GM23338 (cell line): ENCODE data around the gene MARCHF3. TPM values are rescaled to one million over a fixed set of nuclear protein-coding genes. Genes with fewer than 3 reads are reported as not detected.

Source experiments
- ATAC-seq: fragments of 200-7000 bp; cut with Tn5 transposase; 3 replicates; pipeline ENCODE4 v1.9.1; 2020
- DNase-seq: peaks from one replicate; pipeline ENCODE4 v3.0.0-alpha.2; 2015; ENCODE audit warnings: low spot score
- H2AFZ ChIP-seq: fragments of 200-600 bp; sonication (generic); 2 replicates; pipeline ENCODE4 v1.8.0; 2016; ENCODE audit warnings: antibody characterized with exemption, mild to moderate bottlenecking, moderate library complexity
- H3F3A ChIP-seq: fragments of 200-600 bp; sonication (generic); replicated peaks from 2 replicates; pipeline ENCODE4 v1.8.0; 2017; ENCODE audit warnings: antibody characterized with exemption, mixed run types, low read depth
- H3K27ac ChIP-seq: fragments of 200-600 bp; sonication (generic); 2 replicates; pipeline ENCODE4 v1.6.1; 2016; ENCODE audit warnings: low read depth
- H3K27me3 ChIP-seq: fragments of 200-600 bp; sonication (generic); 2 replicates; pipeline ENCODE4 v1.8.0; 2016; ENCODE audit warnings: mild to moderate bottlenecking, mixed run types, moderate library complexity; ENCODE audit not compliant: insufficient read depth
- H3K36me3 ChIP-seq: fragments of 200-600 bp; sonication (generic); 2 replicates; pipeline ENCODE4 v1.8.0; 2016; ENCODE audit warnings: mild to moderate bottlenecking; ENCODE audit not compliant: insufficient read depth
- H3K4me1 ChIP-seq: fragments of 200-600 bp; sonication (generic); 2 replicates; pipeline ENCODE4 v1.8.0; 2016; ENCODE audit warnings: mild to moderate bottlenecking, moderate library complexity; ENCODE audit not compliant: insufficient read depth
- H3K4me2 ChIP-seq: fragments of 200-600 bp; sonication (generic); 2 replicates; pipeline ENCODE4 v1.7.1; 2017; ENCODE audit warnings: mixed run types
- H3K4me3 ChIP-seq: fragments of 200-600 bp; sonication (generic); 2 replicates; pipeline ENCODE4 v1.6.1; 2016; ENCODE audit warnings: mixed run types
- H3K79me2 ChIP-seq: fragments of 200-600 bp; sonication (generic); replicated peaks from 2 replicates; pipeline ENCODE4 v1.8.0; 2017; ENCODE audit warnings: mild to moderate bottlenecking; ENCODE audit not compliant: insufficient read depth
- H3K9me2 ChIP-seq: fragments of 200-600 bp; sonication (generic); 2 replicates; pipeline ENCODE4 v1.8.0; 2017; ENCODE audit not compliant: insufficient read depth
- H4K20me1 ChIP-seq: fragments of 200-600 bp; sonication (generic); replicated peaks from 2 replicates; pipeline ENCODE4 v1.8.0; 2017; ENCODE audit warnings: mild to moderate bottlenecking; ENCODE audit not compliant: insufficient read depth
- H3K27ac Mint-ChIP-seq: 2 replicates; pipeline ENCODE4 v1.8.0; 2020; ENCODE audit warnings: inconsistent platforms, mild to moderate bottlenecking, moderate library complexity, mixed read lengths
- H3K27me3 Mint-ChIP-seq: 3 replicates; pipeline ENCODE4 v1.8.0; 2022; ENCODE audit warnings: low read depth, mild to moderate bottlenecking, moderate library complexity, mixed read lengths, inconsistent platforms; ENCODE audit not compliant: insufficient read depth, poor library complexity
- H3K36me3 Mint-ChIP-seq: 3 replicates; pipeline ENCODE4 v1.8.0; 2021; ENCODE audit warnings: low read depth, mild to moderate bottlenecking, inconsistent platforms, moderate library complexity, mixed read lengths
- H3K4me1 Mint-ChIP-seq: 3 replicates; pipeline ENCODE4 v1.8.0; 2020; ENCODE audit warnings: mild to moderate bottlenecking, inconsistent platforms, mixed read lengths
- H3K4me3 Mint-ChIP-seq: 3 replicates; pipeline ENCODE4 v1.8.0; 2021; ENCODE audit warnings: moderate library complexity, mild to moderate bottlenecking, inconsistent platforms, mixed read lengths
- H3K9me3 Mint-ChIP-seq: 3 replicates; pipeline ENCODE4 v1.8.0; 2020; ENCODE audit warnings: moderate library complexity, mild to moderate bottlenecking, inconsistent platforms, mixed read lengths
- CREB1 ChIP-seq: fragments of 250-450 bp; sonication (Bioruptor Pico); IDR thresholded peaks from 2 replicates; pipeline ENCODE4 v1.5.0; 2020; ENCODE audit warnings: low read depth, mild to moderate bottlenecking, moderate library complexity
- EZH2 ChIP-seq: fragments of 200-600 bp; sonication (generic); IDR thresholded peaks from one replicate; pipeline ENCODE4 v1.8.0; 2017; ENCODE audit warnings: antibody characterized with exemption, mild to moderate bottlenecking, low read depth; ENCODE audit not compliant: unreplicated experiment
- STAT1 ChIP-seq: IDR thresholded peaks from one replicate; pipeline ENCODE4 v1.6.1; 2016; ENCODE audit warnings: antibody characterized with exemption; ENCODE audit not compliant: unreplicated experiment
- ZNF114 ChIP-seq: fragments of 250-450 bp; sonication (Bioruptor Pico); IDR thresholded peaks from 2 replicates; pipeline ENCODE4 v1.5.0; 2020; ENCODE audit warnings: mild to moderate bottlenecking, moderate library complexity
- ZNF331 ChIP-seq: fragments of 250-450 bp; sonication (Bioruptor Pico); IDR thresholded peaks from 2 replicates; pipeline ENCODE4 v1.5.0; 2020; ENCODE audit warnings: low read depth, mild to moderate bottlenecking, moderate library complexity
- polyA plus RNA-seq: library from polyadenylated mRNA; unstranded; fragments of >200 nt; fragmentation: Nextera tagmentation; extraction: Ambion mirVana; gene quantifications from 2 replicates; pipeline ENCODE4 v1.2.1, GENCODE V29; 2016
- total RNA-seq: library from RNA; depleted of rRNA; stranded (reverse); fragments of >200 nt; shearing (Covaris generic); gene quantifications from 2 replicates; pipeline ENCODE4 v1.2.3, GENCODE V29; 2014
- TF ChIP-seq, protein P1 (sequence below): fragments of 250-450 bp; sonication (Bioruptor Pico); IDR thresholded peaks from 2 replicates; pipeline ENCODE4 v1.5.0; 2020; ENCODE audit warnings: mild to moderate bottlenecking, moderate library complexity

The MARCHF3 gene
- total and polyA plus RNA-seq, 2 experiments from 2014 or later: 7.0 to 12.7 TPM

DNA sequence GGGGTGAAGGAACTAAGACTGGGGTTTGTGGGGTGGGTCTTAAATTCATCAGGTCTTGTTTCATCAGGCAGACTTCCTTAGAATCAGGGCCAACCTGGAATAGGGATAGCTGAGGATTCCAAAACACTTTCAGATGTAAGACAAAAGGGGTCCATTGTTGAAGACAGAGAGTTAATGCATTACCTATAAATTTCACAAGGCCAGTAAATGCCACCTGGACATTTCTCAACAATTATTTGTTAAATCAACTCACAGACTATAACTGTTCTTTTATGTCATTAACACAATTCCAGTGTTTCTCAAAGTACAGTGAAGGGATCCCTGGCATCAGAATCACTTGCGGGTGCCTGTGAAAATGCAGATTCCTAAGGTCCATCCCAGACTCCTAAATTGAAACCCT is 2.8 kb downstream of the MARCHF3 start:
- H3K36me3 Mint-ChIP-seq: no peaks in the 10 kb centered on the region
- no peak for TF ChIP-seq EZH2
- H3K4me2 ChIP-seq: no peak overlapping the region
- H3K9me3 Mint-ChIP-seq: 0 out of 3 replicates have a peak, but pooled peaks cover 2% of the 10 kb centered on the region
- H3K4me3 Mint-ChIP-seq: no peak overlapping the region
- H3K4me1 ChIP-seq: peaks cover 32% of the 10 kb centered on the region
- no peak overlapping the region for H2AFZ ChIP-seq
- ATAC-seq (no peak), DNase-seq (no peak)
- peaks cover 30% of the 10 kb centered on the region for H3K27me3 ChIP-seq
- H3K9me2 ChIP-seq: 0 out of 2 replicates have a peak, but pooled peaks cover 6% of the 10 kb centered on the region
- H3K27ac Mint-ChIP-seq: no peak overlapping the region
- no peak overlapping the region for H3K4me3 ChIP-seq
- H3K4me1 Mint-ChIP-seq: peaks cover 34% of the 10 kb centered on the region
- no peaks in the 10 kb centered on the region for H3K36me3 ChIP-seq
- H3K27ac ChIP-seq: no peak overlapping the region
- H4K20me1 ChIP-seq: peaks cover 6% of the 10 kb centered on the region; the same call in 1 of the 2 replicates
- H3K79me2 ChIP-seq: peaks cover 27% of the 10 kb centered on the region
- peaks cover 16% of the 10 kb centered on the region for H3K27me3 Mint-ChIP-seq
- H3F3A ChIP-seq: peaks cover 8% of the 10 kb centered on the region

DNA sequence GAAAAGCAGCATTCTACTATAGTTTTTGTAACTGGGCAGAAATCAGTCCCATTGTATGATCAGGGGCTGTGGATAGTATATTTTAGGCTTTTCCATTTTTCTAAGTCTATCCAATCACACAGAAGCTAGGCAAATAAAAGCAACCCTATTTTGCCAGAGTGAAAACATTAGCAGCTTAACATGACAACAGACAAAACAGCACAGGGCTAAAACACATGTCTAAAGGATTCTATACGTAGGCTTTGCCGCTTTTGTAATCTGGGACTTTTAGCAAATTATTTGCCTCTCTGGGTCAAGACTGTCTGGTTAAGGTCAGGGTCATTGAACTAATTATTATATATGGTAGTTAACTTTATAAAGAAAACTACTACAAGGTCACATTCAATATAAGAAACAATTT is 4.2 kb downstream of the MARCHF3 start:
- H3K27me3 ChIP-seq: peaks cover 16% of the 10 kb centered on the region
- H3K27ac ChIP-seq: no peak overlapping the region
- H3K36me3 ChIP-seq: no peaks in the 10 kb centered on the region
- Mint-ChIP-seq H3K9me3 (no peaks in the 10 kb centered on the region), H3K4me1 (peaks cover 31% of the 10 kb centered on the region), H3K27ac (no peak overlapping the region), H3K27me3 (peaks cover 3% of the 10 kb centered on the region), H3K36me3 (no peaks in the 10 kb centered on the region), H3K4me3 (no peak overlapping the region)
- peaks cover 36% of the 10 kb centered on the region for H3K79me2 ChIP-seq
- no peak overlapping the region for H3K4me3 ChIP-seq
- DNase-seq (no peak), ATAC-seq (no peak)
- TF ChIP-seq CREB1 (CRISPR knock-in tag) (no peak), EZH2 (no peak), ZNF114 (CRISPR knock-in tag) (no peak), ZNF331 (CRISPR knock-in tag) (no peak), STAT1 (no peak)
- TF ChIP-seq, protein P1, sequence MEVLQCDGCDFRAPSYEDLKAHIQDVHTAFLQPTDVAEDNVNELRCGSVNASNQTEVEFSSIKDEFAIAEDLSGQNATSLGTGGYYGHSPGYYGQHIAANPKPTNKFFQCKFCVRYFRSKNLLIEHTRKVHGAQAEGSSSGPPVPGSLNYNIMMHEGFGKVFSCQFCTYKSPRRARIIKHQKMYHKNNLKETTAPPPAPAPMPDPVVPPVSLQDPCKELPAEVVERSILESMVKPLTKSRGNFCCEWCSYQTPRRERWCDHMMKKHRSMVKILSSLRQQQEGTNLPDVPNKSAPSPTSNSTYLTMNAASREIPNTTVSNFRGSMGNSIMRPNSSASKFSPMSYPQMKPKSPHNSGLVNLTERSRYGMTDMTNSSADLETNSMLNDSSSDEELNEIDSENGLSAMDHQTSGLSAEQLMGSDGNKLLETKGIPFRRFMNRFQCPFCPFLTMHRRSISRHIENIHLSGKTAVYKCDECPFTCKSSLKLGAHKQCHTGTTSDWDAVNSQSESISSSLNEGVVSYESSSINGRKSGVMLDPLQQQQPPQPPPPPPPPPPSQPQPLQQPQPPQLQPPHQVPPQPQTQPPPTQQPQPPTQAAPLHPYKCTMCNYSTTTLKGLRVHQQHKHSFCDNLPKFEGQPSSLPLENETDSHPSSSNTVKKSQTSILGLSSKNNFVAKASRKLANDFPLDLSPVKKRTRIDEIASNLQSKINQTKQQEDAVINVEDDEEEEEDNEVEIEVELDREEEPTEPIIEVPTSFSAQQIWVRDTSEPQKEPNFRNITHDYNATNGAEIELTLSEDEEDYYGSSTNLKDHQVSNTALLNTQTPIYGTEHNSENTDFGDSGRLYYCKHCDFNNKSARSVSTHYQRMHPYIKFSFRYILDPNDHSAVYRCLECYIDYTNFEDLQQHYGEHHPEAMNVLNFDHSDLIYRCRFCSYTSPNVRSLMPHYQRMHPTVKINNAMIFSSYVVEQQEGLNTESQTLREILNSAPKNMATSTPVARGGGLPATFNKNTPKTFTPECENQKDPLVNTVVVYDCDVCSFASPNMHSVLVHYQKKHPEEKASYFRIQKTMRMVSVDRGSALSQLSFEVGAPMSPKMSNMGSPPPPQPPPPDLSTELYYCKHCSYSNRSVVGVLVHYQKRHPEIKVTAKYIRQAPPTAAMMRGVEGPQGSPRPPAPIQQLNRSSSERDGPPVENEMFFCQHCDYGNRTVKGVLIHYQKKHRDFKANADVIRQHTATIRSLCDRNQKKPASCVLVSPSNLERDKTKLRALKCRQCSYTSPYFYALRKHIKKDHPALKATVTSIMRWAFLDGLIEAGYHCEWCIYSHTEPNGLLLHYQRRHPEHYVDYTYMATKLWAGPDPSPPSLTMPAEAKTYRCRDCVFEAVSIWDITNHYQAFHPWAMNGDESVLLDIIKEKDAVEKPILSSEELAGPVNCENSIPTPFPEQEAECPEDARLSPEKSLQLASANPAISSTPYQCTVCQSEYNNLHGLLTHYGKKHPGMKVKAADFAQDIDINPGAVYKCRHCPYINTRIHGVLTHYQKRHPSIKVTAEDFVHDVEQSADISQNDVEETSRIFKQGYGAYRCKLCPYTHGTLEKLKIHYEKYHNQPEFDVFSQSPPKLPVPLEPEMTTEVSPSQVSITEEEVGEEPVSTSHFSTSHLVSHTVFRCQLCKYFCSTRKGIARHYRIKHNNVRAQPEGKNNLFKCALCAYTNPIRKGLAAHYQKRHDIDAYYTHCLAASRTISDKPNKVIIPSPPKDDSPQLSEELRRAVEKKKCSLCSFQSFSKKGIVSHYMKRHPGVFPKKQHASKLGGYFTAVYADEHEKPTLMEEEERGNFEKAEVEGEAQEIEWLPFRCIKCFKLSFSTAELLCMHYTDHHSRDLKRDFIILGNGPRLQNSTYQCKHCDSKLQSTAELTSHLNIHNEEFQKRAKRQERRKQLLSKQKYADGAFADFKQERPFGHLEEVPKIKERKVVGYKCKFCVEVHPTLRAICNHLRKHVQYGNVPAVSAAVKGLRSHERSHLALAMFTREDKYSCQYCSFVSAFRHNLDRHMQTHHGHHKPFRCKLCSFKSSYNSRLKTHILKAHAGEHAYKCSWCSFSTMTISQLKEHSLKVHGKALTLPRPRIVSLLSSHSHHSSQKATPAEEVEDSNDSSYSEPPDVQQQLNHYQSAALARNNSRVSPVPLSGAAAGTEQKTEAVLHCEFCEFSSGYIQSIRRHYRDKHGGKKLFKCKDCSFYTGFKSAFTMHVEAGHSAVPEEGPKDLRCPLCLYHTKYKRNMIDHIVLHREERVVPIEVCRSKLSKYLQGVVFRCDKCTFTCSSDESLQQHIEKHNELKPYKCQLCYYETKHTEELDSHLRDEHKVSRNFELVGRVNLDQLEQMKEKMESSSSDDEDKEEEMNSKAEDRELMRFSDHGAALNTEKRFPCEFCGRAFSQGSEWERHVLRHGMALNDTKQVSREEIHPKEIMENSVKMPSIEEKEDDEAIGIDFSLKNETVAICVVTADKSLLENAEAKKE (CRISPR knock-in tag): no peak
- H3K9me2 ChIP-seq: peaks cover 7% of the 10 kb centered on the region; the same call in 1 of the 2 replicates
- H3K4me2 ChIP-seq: no peak overlapping the region
- H4K20me1 ChIP-seq: peaks cover 6% of the 10 kb centered on the region; the same call in 1 of the 2 replicates
- peaks cover 23% of the 10 kb centered on the region for H3K4me1 ChIP-seq
- no peaks in the 10 kb centered on the region for H3F3A ChIP-seq
- H2AFZ ChIP-seq: no peak overlapping the region
